NCI-H1417 treated with DMSO at 0.1 percent for 48 hours (cell line): Measurements from ENCODE around the gene CYP46A1.

Experiments
- DNase-seq: peaks from one replicate; lab custom pipeline; 2025; lab: John Stamatoyannopoulos, UW

The CYP46A1 gene

DNA sequence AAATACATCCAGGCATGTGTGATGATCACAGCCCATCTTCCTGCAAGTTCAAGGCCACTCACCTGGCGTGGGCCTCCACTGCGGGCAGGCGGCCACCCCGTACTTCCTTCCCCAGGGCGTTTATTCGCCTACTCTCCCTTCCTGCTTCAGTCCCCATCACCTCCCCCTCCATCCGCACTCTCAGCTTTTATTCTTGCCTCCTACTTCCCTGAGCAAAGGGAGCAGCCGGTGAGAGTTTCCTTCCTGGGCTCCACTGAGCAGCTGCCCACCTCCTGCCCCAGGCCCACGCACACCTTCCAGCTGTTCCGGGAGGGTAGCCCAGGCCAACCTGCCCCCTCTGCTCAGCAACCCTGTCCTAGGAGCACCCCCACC, 4.1 kb downstream of the CYP46A1 start:
- no peak for DNase-seq

DNA sequence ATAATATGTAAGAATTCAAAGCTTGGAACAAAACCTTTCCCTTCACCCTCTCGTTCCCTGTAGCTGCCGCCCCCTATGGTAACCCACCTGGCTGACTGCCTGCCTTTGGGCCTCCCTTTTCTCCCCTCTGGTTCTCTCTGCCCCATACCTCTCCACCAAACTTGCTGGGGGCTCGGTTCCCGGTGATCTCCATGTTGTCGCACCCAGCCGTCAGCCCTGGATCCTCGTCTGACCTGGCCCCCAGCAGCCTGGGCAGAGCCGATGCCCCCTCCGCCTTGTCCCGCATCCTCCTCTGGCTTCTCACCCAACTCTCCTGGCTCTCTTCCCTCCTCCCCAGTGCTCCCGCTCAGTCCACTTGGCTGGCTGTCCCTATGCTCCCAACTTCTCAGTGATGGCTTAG, 4.5 kb downstream of the CYP46A1 start:
- no peak for DNase-seq

DNA sequence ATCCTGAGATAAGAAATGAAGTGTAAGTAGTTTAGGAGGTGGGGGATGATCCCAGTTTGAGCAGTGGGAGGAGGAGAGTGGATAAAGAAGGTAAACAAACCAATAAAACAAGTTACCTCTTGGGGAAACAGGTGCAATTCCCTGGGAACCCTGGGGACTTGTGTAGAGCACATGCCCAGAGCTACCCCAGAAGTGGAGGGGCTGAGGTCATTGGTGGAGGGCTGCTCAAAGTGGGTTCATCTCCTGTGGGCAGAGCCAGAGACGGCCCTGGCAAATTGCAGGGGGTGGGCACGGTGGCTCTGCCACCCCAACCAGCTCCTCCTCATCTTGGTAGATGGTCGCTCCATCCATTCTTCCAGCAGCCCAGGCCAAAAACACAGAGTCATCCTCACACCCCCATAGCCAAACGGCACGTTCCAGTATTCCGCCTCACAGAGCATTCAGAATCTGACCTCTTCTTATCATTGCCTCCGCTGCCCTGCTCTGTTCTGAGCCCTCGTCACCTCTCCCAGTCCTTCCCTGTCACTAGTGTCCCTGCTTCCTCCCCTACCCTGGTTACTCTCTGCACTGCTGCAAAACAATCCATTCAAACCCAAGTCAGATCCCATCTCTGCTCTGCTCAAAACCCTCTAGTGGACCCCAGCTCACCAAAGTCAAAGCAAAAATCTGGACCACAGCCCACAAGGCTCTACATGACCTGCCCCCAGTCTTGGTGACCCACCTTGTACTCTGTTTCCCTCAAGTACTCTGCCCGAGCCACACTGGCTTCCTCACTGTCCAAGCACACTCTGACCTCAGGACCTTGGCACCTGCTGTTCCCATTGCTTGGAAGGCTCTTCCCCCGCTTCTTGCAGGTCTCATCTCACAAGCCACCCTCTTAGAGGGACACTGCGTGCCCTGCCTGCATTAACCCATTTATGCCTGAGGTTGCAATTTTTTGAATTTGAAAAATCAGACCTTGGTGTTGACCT, 5.5 kb downstream of the CYP46A1 start:
- no peak for DNase-seq

DNA sequence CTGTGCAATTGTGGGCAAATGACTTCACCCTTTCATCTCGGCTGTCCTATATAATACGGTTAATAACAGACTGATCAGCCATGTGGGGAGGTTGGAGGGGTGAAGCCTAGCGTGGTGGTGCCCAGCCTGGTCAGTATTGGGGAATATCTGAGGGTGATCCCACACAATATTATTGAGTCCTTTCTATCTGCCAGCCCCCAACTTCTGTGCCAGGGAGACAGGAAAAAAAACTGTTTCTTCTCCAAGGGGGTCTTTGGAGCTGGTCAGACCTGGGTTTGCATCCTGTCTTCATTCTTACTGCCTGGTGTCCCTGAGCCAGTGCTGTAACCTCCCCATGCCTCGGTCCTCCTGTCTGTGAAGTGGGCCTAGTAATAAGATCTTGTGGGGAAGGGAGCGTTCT, 6.5 kb downstream of the CYP46A1 start:
- DNase-seq: no peak

DNA sequence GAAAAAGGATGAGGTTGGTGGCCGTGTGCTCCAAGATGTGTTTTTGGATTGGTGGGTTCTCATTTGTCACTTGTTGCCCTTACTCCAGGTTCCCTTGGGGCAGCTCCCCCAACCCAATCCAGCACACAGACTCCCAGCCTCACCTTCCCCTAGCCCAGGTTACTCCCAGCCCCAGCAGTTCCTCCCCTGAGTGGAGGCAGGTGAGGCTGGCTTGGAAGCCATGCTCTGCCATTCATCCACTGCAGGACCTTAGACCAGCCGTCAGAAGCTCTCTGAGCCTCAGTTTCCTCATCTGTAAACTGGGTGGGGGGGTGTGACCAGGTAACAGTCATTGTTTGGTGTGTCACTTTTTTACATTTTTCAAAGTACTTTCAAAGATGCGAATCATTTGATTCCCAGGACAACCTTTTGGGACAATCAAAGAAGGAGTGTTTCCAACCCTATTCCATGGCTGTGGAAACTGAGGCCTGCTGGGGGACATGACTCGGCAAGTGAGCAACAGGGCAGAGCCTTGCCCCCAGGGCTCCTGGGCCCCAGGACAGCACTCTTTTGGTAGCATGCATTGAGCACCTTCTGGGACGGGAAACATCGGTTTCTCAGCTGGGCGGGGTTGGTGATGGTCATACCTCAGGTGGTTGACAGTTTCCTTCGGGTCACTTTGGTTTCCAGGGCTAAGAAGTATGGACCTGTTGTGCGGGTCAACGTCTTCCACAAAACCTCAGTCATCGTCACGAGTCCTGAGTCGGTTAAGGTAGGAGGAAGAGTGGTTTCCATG, 7.2 kb downstream of the CYP46A1 start:
- no peak for DNase-seq

DNA sequence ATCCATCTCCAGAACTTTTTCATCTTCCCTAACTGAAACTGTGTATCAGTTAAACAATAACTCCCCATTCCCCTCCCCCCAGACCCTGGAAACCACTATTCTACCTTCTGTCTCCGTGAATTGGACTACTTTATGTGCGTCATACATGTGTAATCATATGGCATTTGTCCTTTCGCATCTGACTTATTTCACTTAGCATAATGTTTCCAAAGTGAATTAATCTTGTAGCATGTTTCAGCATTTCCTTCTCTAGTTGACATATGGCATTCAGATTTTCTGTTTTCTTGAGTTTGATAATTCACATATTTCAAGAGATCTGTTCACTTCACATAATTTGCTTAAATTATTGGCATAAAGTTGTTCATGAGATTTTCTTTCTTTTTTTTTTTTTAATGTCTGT, 9.8 kb downstream of the CYP46A1 start:
- DNase-seq: no peak

DNA sequence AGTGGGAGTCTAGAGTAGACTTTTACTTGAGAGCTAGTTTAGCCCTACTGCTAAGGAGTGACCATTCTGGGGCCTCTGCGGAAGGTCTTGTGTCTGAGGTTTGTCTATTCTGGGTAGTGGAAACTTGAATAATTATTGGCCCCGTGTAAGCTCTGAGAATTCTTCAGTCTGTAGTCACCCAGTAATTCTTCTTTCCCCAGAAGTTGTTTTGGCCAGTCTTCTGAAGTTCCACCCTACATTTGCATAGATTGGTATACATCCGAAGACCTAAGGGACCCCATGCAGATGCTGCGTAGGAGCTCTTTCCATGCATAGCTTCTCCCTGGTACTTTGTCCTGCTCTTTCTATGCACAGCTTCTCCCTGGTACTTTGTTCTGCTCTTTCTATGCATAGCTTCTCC, 12.8 kb downstream of the CYP46A1 start:
- no peak for DNase-seq

DNA sequence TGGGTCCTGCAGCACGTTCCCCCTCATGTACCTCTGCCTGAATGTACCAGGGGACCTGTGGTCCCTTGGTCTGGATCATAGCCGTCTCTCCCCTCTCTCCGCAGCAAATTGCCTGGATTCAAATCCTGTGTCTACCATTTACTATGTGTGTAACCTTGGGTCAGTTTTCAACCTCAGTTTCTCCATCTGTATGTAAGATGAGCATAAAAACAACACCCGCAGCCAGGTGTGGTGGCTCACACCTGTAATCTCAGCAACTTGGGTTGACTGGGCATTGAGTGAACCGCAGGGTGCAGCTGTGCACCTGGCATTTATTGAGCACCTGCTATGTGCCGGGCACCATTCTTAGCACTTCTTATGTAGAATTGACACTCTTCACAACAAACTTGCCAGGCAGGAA, 14.1 kb downstream of the CYP46A1 start:
- DNase-seq: no peak

DNA sequence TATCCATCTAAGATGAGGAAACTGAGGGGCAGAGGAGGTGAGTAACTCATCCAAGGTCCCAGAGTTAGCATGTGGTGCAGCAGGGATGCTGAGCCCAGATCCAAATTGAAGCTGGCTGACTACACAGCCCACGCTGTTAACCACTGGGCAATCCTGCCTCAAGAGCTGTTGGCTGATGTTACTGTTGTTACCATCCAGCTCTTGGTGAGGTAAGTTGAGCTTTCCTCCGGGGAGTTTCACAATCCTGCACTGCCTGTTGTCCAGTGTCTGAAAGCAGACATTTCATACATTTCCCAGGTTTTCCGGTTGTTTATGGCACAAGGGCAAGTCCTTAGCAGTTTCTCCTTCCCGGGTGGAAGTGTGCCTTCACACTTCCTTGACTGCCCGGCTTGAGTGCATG, 14.5 kb downstream of the CYP46A1 start:
- no peak for DNase-seq

DNA sequence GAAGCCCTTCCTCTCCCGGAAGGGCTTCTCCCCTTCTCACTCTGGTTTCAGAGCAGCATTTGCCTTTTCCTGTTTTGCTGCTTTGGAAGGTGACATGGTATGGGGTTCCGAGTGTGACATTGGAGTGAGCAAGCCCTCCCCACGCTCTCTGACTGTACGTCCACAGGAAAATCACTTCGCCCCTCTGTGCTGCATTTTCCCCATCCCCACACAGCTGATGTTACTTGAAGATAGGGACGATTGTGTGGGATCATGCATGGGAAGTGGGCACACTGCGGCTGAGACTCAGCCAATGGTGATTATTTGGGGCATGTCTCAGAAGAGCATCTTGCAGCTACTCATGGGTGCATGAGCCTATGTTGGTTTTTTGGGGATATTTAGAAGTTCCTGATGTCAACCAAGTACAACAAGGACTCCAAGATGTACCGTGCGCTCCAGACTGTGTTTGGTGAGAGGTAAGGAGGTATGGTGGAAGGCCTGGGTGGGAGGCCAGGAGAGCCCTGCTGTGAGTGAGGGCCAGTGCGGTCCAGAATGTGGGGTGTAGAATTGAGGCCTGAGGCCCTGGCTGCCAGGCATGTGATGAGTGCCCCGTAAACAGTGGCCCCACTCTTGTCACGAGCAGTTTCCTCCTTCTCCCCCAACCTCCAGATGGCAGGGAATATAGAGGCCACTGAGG, 15.1 kb downstream of the CYP46A1 start:
- no peak for DNase-seq

DNA sequence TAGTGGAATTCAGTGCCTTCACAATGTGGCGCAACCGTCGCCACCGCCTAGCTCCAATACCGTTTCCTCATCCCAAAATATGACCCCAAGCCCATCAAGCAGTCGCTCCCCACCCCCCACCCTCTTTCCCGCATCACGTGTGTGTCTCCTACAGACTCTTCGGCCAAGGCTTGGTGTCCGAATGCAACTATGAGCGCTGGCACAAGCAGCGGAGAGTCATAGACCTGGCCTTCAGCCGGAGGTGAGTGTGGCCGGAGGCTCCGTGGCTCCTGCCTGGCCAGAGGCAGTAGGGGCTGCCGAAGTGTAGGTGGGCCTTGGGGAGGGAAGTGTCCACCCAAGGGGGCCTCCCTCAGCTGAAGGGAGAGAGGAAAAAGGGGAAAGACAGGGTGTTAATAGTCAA, 15.8 kb downstream of the CYP46A1 start:
- no peak for DNase-seq

DNA sequence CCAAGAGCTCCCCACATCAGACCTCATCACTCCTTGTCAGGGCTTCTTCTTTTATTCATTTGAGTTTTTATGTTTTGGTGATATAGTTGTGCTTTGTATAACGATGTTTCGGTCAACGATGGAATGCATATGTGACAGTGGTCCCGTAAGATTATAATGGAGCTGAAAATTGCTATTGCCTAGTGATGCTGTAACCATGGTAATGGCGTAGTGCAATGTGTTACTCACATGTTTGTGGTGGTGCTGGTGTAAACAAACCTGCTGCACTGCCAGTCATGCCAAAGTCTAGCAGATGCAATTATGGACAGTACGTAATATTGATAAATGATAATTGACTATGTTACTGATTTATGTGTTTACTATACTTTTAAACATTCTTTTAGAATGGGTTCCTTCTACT, 16.3 kb downstream of the CYP46A1 start:
- no peak for DNase-seq

DNA sequence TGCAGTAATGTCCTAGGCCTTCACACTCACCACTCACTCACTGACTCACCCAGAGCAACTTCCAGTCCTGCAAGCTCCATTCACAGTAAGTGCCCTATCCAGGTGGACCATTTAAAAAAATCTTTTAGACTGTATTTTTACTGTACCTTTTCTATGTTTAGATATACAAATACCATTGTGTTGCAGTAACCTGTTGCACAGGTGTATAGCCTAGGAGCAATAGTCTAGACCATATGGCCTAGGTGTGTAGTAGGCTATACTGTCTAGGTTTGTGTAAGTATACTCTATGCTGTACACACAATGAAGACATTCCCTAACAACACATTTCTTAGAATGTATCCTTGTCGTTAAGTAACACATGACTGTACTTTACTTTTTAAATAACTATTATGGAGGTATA, 17.2 kb downstream of the CYP46A1 start:
- no peak for DNase-seq

DNA sequence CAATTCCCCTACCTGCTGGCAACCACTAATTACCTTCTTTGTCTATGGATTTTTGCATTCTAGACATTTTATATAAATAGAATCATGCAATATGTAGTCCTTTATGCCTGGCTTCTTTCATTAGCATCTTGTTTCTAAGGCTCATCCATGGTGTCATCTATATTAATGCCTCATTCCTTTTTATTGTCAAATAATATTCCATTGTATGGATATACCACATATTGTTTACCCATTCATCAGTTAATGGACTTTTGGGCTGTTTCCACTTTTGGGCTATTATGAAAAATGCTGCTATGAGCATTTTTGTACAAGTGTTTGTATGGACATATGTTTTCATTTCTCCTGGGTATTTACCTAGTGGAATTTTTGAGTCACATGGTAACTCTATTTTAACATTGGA, 18.0 kb downstream of the CYP46A1 start:
- no peak for DNase-seq

DNA sequence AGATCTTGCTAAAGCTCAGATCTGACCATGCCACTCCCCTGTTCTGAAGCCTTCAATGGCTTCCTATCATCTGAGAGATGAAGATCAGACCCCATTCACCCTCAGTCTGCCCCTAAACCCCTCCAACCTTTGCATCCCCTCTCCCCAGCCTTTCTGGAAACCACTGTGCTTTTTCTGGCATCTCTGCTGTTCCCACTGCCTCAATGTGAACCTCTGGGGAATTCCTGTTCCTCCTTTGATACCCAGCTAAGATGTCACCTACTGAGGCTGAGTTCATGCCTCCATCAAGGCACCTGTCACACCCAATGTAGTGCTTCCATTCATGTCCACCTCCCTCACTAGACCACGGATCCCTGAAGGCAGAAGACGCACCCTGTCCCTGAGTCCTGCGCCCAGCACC, 19.3 kb downstream of the CYP46A1 start:
- no peak for DNase-seq

DNA sequence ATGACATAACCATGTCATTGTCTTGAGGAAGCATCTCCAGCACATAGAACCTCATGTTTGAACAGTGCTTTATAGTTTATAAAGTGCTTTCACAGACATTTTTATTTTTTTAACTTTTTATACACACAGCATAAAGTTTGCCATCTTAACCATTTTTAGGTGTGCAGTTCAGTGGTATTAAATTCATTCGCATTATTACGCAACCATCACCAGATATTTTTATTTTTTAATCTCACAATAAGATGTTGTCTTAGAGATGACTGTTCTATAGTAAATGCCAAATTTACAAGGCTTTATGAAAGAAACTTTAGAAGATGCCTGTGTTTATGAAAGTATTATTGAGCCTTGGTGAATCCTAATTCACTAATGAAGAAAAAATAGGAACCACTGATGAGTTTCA, 19.9 kb downstream of the CYP46A1 start:
- no peak for DNase-seq

DNA sequence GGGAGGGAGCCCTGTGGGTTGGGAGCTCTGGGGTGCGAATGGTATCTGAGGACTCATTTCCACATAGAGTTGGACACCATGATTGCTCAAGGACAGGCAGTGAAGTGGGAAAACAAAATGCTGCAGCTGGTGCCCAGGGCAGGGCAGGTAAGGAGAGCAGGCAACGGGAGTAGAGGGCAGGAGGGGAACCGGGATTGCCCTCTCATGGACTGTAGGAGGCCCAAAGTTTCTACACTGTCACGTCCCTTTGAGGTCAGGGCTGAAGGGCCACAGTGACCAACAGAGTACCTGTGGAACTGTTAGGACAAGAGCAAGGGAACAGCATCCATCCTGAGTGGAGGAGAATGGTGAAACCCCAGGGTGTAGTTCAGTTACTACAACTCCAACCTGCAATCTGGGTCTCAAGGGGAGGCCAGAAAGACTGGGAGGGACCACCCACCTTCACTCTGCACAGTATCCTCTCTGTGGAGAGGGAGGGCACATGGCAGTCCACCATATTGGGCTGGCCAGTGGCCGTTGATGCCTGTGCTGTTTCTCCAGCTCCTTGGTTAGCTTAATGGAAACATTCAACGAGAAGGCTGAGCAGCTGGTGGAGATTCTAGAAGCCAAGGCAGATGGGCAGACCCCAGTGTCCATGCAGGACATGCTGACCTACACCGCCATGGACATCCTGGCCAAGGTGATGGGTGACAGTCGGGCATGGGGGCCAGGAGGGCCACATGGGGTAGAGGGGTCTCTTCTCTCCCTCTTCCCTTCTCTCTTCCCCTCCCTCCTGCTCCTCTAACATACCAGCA, 22.2 kb downstream of the CYP46A1 start:
- no peak for DNase-seq

DNA sequence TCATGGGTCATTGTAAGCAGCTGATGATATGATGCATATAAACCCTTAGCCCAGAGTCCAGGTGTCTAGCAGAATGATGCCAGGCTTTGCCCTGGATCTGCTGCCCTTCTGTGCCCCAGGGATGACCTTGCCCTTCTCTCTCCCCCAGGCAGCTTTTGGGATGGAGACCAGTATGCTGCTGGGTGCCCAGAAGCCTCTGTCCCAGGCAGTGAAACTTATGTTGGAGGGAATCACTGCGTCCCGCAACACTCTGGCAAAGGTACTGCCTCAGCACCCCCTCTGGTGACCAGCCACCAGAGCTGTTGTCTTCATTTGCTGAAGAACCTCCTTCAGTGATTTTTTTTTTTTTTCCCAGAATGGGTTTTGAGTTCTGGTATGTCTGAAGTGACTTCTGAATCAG, 23.3 kb downstream of the CYP46A1 start:
- DNase-seq: no peak

DNA sequence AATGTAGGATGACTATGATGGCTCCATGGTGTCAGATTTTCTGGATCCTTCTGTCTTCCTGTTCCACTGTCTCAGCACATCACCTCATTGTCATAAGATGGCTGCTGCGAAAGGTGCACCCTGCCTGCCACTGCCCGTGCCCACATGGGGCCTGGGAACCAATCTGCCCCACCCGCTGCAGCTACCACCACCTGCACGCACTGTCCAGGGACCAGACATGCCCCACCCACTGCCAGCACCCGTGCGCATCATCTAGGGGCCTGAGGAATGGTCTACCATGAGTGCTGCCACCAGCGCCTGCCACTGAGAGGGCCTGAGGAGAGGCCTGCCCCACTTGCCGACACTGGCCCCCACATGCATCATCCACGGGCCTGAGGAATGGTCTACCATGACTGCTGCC, 23.8 kb downstream of the CYP46A1 start:
- DNase-seq: no peak

DNA sequence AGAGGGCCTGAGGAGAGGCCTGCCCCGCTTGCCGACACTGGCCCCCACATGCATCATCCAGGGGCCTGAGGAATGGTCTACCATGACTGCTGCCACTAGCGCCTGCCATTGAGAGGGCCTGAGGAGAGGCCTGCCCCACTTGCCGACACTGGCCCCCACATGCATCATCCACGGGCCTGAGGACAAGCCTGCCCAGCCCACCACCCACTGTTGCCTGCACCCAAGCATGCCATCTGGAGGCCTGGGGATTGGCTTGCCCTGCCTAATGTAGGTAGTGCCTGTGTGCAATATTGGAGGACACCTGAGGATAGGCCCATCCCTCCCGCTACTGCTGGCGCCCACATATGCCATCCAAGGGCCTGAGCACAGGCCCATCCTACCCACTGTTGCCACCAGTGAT, 24.4 kb downstream of the CYP46A1 start:
- no peak for DNase-seq

DNA sequence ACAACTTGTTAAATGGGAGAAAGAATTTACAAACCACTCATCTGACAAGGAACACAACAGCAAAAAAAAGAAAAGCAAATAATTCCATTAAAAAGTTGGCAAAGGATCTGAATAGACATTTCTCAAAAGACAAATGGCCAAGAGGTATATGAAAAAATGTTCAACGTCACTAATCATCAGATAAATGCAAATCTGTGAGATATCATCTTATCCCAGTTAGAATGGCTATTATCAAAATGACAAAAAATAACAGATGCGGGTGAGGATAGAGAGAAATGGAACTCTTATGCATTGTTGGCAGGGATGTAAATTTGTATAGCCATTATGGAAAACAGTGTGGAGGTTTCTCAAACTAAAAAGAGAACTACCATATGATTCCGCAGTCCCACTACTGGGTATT, 29.9 kb downstream of the CYP46A1 start:
- no peak for DNase-seq
